Gastrocnemius medialis (tissue), 4 donors: ENCODE data around the gene KRTAP10-2.

Experiments
- CTCF ChIP-seq, 5 experiments: fragments of 450-650 bp in 3 of 5; fragments of 200-600 bp in 2 of 5; sonication (generic) in 2 of 5; IDR thresholded peaks in 4 of 5; conservative IDR thresholded peaks in 1 of 5; 1 replicate in 4 of 5; 2 replicates in 1 of 5; pipeline ENCODE4 v1.5.1; 2016 to 2019; ENCODE audit warnings: antibody characterized with exemption in 5 of 5, mild to moderate bottlenecking in 3 of 5, moderate library complexity in 3 of 5
- POLR2A ChIP-seq, 2 donors: fragments of 450-650 bp; IDR thresholded peaks; one replicate each; pipeline ENCODE4 v1.6.1; 2017; ENCODE audit warnings: antibody characterized with exemption in 2 of 2, mild to moderate bottlenecking in 2 of 2, moderate library complexity in 2 of 2

- TF ChIP-seq POLR2A (IDR thresholded peaks at IDR 0.05): no peak
- TF ChIP-seq CTCF (IDR thresholded peaks at IDR 0.05 in 4 of 5, conservative IDR thresholded peaks at IDR 0.05 in 1 of 5): no peak
These were observed 23.2 kb downstream of the KRTAP10-2 start for GRCh38 chr21:44527983-44528633.
